Left lung (tissue), 10 donors: ENCODE data around the gene ZNF491. TPM values are rescaled to one million over a fixed set of nuclear protein-coding genes. Genes with fewer than 3 reads are reported as not detected.
A peak's percentile ranks its signal among the peaks of the same experiment; 100 is the strongest.

Source experiments
- ATAC-seq: fragments of 200-7000 bp; cut with Tn5 transposase; one replicate; pipeline ENCODE4 v1.9.1; 2020; ENCODE audit warnings: moderate library complexity
- DNase-seq, 4 donors: peaks; one replicate each; pipeline ENCODE4 v3.0.0-alpha.2; 2013 to 2020
- H3K27ac ChIP-seq, 2 donors: fragments of 200-600 bp; sonication (generic) in 1 of 2; one replicate each; pipeline versions ENCODE4 v1.5.0 to v1.8.0; 2020 to 2021
- H3K27me3 ChIP-seq, 2 donors: fragments of 200-600 bp; sonication (generic) in 1 of 2; one replicate each; pipeline versions ENCODE4 v1.5.0 to v1.8.0; 2020 to 2021
- H3K36me3 ChIP-seq, 2 donors: fragments of 200-600 bp; sonication (generic) in 1 of 2; one replicate each; pipeline versions ENCODE4 v1.5.0 to v1.8.0; 2020 to 2021
- H3K4me1 ChIP-seq, 2 donors: fragments of 200-600 bp; one replicate each; pipeline ENCODE4 v1.8.0; 2021
- H3K4me3 ChIP-seq, 2 donors: fragments of 200-600 bp; sonication (generic) in 1 of 2; one replicate each; pipeline versions ENCODE4 v1.5.0 to v1.8.0; 2020 to 2021; ENCODE audit warnings: mild to moderate bottlenecking in 1 of 2
- H3K9me3 ChIP-seq, 2 donors: fragments of 200-600 bp; sonication (generic) in 1 of 2; one replicate each; pipeline versions ENCODE4 v1.5.0 to v1.8.0; 2020 to 2021
- intact Hi-C, 2 donors: fragments of 100-400 bp; cut with DNase I; formaldehyde crosslinking; loops; one replicate each; pipeline versions ENCODE4 v1.11.2 to v1.14.2; 2022
- polyA plus RNA-seq, 6 donors: library from polyadenylated mRNA; unstranded; fragments of 120-200 nt; gene quantifications; one replicate each; pipeline ENCODE4 v1.2.1, GENCODE V29; 2013; ENCODE audit not compliant: insufficient read length in 6 of 6
- total RNA-seq, 2 donors: library from RNA; stranded (reverse); fragmentation: NEBNext Ultra II Directional; extraction: Animal tissue kit (Norgen Biotek cat#: 25700); gene quantifications; one replicate each; pipeline ENCODE4 v1.2.1, GENCODE V29; 2021
- TF ChIP-seq, protein P1 (sequence below), 2 donors: fragments of 200-600 bp; sonication (generic) in 1 of 2; IDR thresholded peaks; one replicate each; pipeline versions ENCODE4 v1.5.0 to v1.8.0; 2021; ENCODE audit warnings: antibody characterized with exemption in 2 of 2
- donor health status: DM: no; HTN: yes; CAD: no.
- donor health status: DM: no; HTN: no; CAD: no.

The ZNF491 gene
- total and polyA plus RNA-seq, 8 donors, result 2.0 to 10.2 (median 8.7) TPM

DNA sequence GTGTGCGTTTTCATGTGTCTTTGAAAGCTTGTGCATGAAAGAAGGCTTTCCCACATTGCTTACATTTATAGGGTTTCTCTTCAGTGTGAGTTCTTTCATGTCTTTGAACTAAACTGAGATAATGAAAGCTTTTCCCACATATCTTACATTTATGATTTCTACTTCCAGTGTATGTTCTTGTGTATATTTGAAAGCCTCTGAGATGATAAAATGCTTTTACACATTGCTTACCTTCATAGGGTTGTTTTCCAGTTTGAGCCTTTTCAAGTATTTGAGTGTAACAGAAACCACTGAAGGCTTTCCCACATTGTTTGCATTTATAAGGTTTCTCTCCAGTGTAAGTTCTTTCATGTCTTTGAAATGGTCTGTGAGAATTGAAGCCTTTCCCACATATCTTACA is 41.4 kb upstream of the ZNF491 start:
- peaks cover 0 to 39% of the 10 kb centered on the region in 2 donors for H3K9me3 ChIP-seq
- TF ChIP-seq, protein P1, sequence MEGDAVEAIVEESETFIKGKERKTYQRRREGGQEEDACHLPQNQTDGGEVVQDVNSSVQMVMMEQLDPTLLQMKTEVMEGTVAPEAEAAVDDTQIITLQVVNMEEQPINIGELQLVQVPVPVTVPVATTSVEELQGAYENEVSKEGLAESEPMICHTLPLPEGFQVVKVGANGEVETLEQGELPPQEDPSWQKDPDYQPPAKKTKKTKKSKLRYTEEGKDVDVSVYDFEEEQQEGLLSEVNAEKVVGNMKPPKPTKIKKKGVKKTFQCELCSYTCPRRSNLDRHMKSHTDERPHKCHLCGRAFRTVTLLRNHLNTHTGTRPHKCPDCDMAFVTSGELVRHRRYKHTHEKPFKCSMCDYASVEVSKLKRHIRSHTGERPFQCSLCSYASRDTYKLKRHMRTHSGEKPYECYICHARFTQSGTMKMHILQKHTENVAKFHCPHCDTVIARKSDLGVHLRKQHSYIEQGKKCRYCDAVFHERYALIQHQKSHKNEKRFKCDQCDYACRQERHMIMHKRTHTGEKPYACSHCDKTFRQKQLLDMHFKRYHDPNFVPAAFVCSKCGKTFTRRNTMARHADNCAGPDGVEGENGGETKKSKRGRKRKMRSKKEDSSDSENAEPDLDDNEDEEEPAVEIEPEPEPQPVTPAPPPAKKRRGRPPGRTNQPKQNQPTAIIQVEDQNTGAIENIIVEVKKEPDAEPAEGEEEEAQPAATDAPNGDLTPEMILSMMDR (IDR thresholded peaks at IDR 0.05), result no peak
- H3K4me1 ChIP-seq, result no peaks in the 10 kb centered on the region
- no peaks in the 10 kb centered on the region for H3K27me3 ChIP-seq
- intact Hi-C loops, result no loop called here
- no peak for DNase-seq
- H3K4me3 ChIP-seq, result no peak overlapping the region
- no peak for ATAC-seq
- no peak overlapping the region for H3K27ac ChIP-seq
- H3K36me3 ChIP-seq, result no peaks in the 10 kb centered on the region

DNA sequence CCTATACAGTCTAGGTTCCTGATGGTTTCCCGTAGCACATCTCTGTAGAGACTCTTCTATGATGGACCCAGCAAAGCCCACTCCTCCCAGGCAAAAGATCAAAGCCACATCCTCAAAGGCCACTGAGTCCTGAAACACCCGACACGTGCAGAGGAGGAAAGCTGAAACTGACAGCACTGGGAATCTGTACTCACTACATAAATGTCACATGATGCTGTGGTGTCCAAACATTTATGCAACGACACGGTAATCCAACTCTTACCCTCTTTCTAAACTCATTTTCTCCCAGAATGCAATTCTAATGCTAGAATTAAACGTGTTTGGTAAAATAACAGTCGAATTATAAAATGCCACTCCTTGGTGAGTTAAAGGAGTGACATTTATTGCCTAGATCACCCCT is 38.5 kb upstream of the ZNF491 start:
- intact Hi-C loops, result no loop called here
- no peaks in the 10 kb centered on the region for H3K27me3 ChIP-seq
- no peaks in the 10 kb centered on the region for H3K36me3 ChIP-seq
- ATAC-seq, result no peak
- TF ChIP-seq, protein P1 (IDR thresholded peaks at IDR 0.05), result no peak
- DNase-seq, result no peak
- H3K4me1 ChIP-seq, result no peaks in the 10 kb centered on the region
- no peak overlapping the region for H3K4me3 ChIP-seq
- H3K9me3 ChIP-seq, result peaks cover 0 to 37% of the 10 kb centered on the region in 2 donors
- no peak overlapping the region for H3K27ac ChIP-seq

DNA sequence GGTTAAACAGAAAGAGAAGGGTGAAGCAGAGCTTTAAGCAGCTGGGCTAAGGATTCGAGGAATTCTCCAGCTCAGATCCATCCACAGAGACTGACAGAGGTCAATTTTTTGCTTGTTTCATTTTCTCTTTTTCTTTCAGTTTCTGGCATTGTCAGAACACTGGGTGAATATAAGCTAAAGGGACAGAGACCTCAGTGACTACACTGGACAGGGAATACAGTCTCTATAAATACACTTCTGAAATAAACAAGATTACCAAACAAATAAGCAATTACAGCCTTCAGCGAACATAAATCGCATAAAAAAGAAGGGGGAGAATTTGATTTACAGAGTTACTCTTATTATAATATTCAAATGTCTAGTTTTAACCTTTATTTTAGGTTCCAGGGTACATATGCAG is 35.2 kb upstream of the ZNF491 start:
- Histone ChIP-seq H3K27me3 (no peaks in the 10 kb centered on the region), H3K4me3 (no peak overlapping the region), H3K36me3 (no peaks in the 10 kb centered on the region), H3K27ac (no peak overlapping the region), H3K4me1 (peaks cover 4 to 11% of the 10 kb centered on the region in 2 donors), H3K9me3 (peaks cover 0 to 6% of the 10 kb centered on the region in 2 donors)
- DNase-seq (no peak), ATAC-seq (no peak)
- TF ChIP-seq, protein P1 (IDR thresholded peaks at IDR 0.05), result no peak
- intact Hi-C loops, result no loop called here

DNA sequence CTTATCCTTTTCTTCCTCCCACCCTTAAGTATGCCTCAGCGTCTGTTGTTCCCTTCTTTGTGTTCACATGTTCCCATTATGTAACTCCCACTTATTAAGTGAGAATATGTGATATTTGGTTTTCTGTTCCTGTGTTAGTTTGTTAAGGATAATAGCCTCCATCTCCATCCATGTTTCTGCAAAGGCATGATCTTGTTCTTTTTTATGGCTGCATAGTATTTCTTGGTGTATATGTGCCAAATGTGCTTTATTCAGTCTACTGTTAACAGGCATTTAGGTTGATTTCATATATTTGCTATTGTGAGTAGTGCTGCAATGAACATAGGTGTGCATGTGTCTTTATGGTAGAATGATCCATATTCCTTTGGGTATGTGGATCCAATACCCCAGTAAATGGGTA is 34.7 kb upstream of the ZNF491 start:
- TF ChIP-seq, protein P1 (IDR thresholded peaks at IDR 0.05), result no peak
- Histone ChIP-seq H3K36me3 (no peaks in the 10 kb centered on the region), H3K9me3 (peaks cover 0 to 6% of the 10 kb centered on the region in 2 donors), H3K4me3 (no peak overlapping the region), H3K27me3 (no peaks in the 10 kb centered on the region), H3K27ac (no peak overlapping the region), H3K4me1 (peaks cover 6 to 16% of the 10 kb centered on the region in 2 donors)
- intact Hi-C loops, result no loop called here
- DNase-seq, result no peak
- ATAC-seq, result no peak

DNA sequence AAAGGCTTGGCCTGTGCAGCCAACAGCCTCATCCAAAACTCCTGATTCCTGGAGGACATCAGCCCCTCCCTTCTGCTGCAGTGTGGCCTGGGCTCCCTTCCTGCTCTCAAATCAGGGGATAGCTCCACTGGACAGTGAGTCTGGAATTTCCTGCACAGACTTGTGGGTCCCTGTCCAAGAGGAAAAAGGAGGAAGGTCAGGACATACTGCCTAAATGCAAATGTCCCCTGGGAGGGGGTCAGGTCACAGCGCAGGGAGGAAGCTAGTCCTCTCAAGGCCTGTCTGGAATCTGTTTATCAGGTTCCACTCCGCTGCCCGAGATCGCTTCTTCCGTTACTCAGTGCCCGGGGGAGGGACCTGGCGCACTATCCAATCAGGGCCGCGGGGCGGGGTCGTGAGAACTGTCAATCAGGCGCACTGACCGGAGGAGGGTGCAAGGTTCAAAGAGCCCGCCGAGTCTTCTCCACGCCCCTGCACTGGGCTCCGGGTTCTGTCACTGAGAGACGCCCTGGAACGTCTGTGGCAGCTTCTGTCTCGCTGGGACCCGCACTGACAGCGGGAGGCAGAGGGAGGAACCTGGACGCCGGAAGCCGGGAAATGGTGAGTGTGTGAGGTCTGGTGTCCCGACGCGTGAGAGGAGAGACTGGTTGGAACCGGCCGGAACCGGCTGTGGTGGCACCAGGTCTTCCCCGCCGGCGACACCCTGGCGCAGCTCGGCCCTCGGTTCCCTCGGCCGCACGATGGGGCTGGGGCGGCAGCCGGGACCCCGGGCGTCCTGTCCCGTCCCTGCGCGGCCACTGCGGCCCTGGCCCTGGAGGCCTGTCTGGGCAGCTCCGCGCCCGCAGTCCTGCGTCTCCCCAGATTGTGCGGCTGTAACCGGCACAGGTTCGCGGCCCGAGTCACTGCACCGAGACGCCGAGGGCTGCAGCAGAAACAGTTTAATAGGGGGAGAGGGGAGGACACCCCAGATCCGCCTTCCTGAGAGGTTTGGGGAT is 31.4 kb upstream of the ZNF491 start, which contains the start of gene ZNF441:
Gene ZNF441 (plus strand): TSS at position 404 of the 995 bp plus-strand sequence. CDS start 194 bp downstream, at position 598.
- Histone ChIP-seq H3K4me1 (peaks cover 6 to 16% of the 10 kb centered on the region in 2 donors), H3K4me3 (peak within 1 kb of the TSS; percentile 71 to 72), H3K27ac (peak within 1 kb of the TSS; percentile 92 to 93), H3K27me3 (no peaks in the 10 kb centered on the region), H3K36me3 (no peaks in the 10 kb centered on the region), H3K9me3 (peaks cover 0 to 24% of the 10 kb centered on the region in 2 donors)
- TF ChIP-seq, protein P1 (IDR thresholded peaks at IDR 0.05), result no peak
- intact Hi-C loops, result no loop called here
- ATAC-seq (peak; percentile 99), DNase-seq (peak; percentile 96 to 97 (median 97))
